HL-60 (cell line): ENCODE results near the gene OR2A42.
"Not testable (repeated sequence)": the region's sequence is repeated elsewhere in the genome, so short reads cannot be mapped to it uniquely, and the experiment has no call there.

Experiments
- DNase-seq, 2 experiments: peaks; one replicate each; pipeline ENCODE4 v3.0.0-alpha.2; 2010 to 2020; ENCODE audit warnings: low read depth in 1 of 2, low spot score in 1 of 2
- H3K27ac ChIP-seq: fragments of 250-450 bp; sonication (Bioruptor Pico); replicated peaks from 2 replicates; pipeline ENCODE4 v1.5.1; 2020; ENCODE audit warnings: mild to moderate bottlenecking, moderate library complexity
- H3K27me3 ChIP-seq: fragments of 250-450 bp; sonication (Bioruptor Pico); 2 replicates; pipeline ENCODE4 v1.5.1; 2021; ENCODE audit warnings: mild to moderate bottlenecking, moderate library complexity; ENCODE audit not compliant: insufficient read depth, poor library complexity, severe bottlenecking
- H3K4me3 ChIP-seq: replicated peaks from 2 replicates; pipeline ENCODE4 v1.5.1; 2011; ENCODE audit warnings: mild to moderate bottlenecking, control low read depth, low read length; ENCODE audit not compliant: insufficient read depth

OR2A42 gene

GRCh38 chr7:144219149-144219548 is 20.3 kb downstream of the OR2A42 start:
- H3K27me3 ChIP-seq, H3K4me3 ChIP-seq, DNase-seq: not testable (repeated sequence)

GRCh38 chr7:144218581-144218980 is 20.8 kb downstream of the OR2A42 start:
- not testable (repeated sequence) for H3K27ac ChIP-seq

More at GRCh38 chr7:144219149-144219548, 20.3 kb downstream of the OR2A42 start:
- not testable (repeated sequence) for H3K27ac ChIP-seq

DNA sequence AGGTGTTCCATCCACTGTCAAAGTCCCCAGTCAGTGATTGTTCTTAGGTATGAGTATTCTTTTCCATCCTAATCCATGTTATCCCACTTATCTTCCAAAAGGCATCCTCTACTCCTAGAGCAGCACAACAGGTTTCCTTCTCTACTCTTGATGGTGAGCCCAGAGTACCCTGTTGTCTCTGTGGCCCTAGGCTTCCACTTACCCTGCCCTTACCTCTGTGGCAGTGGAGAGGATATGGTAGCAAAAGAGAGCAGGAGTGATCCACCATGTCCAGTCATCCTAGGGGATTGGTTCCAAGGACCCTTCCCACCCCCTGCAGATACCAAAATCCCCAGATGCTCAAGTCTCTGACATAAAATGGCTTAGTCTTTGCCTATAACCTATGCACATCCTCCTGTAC is 22.2 kb downstream of the OR2A42 start:
- not testable (repeated sequence) for DNase-seq, H3K27me3 ChIP-seq, H3K27ac ChIP-seq, H3K4me3 ChIP-seq

More at GRCh38 chr7:144218581-144218980, 20.8 kb downstream of the OR2A42 start:
- not testable (repeated sequence) for DNase-seq, H3K27me3 ChIP-seq, H3K4me3 ChIP-seq

DNA sequence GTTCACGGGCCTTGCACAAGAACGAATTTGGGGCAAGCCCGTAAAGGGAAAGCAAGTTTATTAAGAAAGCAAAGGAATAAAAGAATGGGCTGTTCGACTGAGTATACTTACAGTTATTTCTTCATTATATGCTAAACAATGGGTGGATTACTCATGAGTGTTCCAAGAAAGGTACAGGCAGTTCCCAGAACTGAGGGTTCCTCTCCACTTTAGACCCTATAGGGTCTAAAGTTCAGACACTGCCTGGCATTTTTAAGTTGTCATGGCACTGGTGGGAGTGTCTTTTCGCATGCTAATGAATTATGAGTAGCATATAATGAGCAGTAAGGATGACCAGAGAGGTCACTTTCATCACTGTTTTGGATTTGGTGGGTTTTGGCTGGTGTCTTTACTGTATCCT is 34.1 kb downstream of the OR2A42 start:
- not testable (repeated sequence) for H3K27me3 ChIP-seq, H3K4me3 ChIP-seq, H3K27ac ChIP-seq, DNase-seq

DNA sequence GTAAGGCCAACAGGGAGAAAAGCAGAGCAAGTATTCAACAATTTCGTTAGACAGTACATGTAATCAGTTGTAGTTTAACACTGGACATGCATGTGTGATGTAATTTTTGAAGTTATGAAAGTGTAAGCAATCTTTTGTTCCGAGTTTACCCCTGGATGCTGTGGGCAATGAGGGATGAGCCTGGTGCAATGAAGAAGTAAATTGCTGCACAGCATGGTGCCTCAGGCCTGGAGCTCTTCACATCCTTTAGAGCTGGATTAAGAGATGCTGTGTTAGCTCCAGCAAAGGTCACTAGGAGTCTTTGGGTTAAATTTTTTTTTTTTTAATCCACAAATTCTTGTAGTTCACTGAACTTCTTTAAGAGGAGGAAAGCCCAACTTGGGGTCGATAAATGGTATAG is 36.3 kb downstream of the OR2A42 start:
- not testable (repeated sequence) for DNase-seq, H3K27me3 ChIP-seq, H3K27ac ChIP-seq

DNA sequence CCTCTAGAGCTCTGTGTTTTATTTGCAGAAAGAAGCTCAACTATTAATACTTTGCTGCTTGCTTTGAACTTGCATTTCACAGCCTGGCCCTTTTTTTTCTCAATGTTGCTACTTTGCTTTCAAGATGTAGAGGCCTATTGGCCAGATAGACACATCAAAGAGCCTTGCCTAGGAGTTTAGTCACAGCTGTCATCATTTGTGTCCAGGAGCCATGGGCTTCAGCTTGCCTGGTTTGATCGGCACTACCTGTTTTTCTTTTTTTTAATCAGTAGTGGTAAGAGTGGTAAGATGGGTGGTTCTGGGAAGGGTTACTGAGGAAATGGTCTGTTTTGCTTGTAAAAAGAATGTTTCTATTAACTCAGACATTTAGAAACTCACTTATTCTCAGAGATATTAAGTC is 37.4 kb downstream of the OR2A42 start:
- not testable (repeated sequence) for DNase-seq, H3K27me3 ChIP-seq, H3K27ac ChIP-seq, H3K4me3 ChIP-seq

More for the DNA sequence above, 36.3 kb downstream of the OR2A42 start:
- not testable (repeated sequence) for H3K4me3 ChIP-seq

GRCh38 chr7:144198934-144199333 is 40.5 kb downstream of the OR2A42 start:
- H3K27me3 ChIP-seq, H3K4me3 ChIP-seq, H3K27ac ChIP-seq, DNase-seq: not testable (repeated sequence)

DNA sequence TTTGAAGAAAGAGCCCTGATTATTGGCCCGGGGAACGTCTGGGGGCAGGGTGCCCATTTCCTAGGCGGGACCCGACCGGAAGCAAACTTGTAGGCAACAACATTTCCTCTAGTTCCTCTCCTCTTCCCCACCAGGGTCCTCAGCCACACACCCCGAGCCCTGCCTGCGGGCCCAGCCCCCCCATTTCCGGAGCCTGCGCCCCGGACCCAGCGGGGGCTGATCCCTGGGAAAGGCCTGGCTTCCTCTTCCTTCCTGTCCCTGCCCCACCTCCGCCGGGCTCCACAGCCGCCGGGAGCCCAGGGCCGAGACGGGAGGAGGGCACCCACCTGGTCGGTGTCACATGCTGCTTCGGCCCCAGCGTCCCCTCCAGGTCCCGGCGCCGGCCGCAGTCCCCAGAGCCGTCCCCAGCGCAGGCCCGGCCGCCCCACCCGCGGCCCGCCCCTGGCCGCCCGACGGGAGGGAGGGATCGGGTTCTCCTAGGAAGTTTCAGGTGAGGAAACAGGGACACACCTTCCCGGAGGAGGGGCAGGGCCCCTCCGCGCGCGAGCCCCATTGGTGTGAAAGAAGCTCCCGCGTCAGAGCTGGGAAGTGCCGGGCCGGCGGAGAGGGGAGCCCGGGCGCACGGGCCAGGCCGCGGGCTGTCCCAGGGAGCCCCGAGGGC is 44.1 kb downstream of the OR2A42 start, which contains the start of gene ARHGEF35:
Gene ARHGEF35, minus strand, starts transcription at position 622 of the 661 bp plus-strand sequence. CDS start 7,450 bp downstream, outside the sequence.
- H3K27me3 ChIP-seq, DNase-seq, H3K27ac ChIP-seq, H3K4me3 ChIP-seq: not testable (repeated sequence)

DNA sequence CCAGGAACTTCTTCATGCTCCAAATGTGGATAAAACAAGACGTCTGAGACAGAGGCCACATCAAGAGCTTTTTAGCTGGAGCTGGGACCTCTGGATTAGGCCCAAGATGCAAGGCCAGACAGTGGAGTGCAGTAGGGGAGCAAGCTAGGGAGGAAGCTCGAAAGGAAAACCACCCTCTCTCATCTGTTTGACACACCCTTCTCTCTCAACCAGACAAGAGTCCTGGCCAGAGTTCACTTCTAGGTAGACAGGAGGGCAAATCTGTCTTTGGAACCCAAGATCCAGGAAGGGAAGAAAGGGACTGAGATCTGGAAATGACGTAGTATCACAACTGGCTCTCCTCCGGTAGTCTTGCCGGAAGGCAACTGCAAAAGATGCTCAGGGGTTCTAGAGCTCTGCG is 45.0 kb downstream of the OR2A42 start:
- not testable (repeated sequence) for H3K4me3 ChIP-seq, H3K27ac ChIP-seq, DNase-seq, H3K27me3 ChIP-seq

DNA sequence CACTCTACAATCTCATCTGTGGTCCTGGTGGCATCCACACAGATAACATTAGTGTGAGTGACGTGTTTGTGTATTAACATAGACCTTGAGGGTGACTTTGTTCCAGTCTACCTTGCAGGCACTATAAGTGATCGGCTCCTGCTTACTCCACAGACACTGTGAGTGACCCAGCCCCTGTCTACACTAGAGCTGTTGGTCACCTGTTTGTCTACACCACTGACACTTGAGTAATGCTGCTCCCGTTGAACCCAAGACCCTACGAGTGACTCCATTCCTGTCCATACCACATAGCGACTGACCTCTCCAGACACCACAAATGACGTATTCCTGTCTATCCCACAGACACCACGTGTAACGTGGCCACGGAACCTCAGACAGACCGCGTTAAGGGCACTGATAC is 45.6 kb downstream of the OR2A42 start:
- not testable (repeated sequence) for H3K4me3 ChIP-seq, DNase-seq

GRCh38 chr7:144188578-144189171 is 50.7 kb downstream of the OR2A42 start:
- not testable (repeated sequence) for DNase-seq, H3K4me3 ChIP-seq, H3K27ac ChIP-seq, H3K27me3 ChIP-seq

More for the DNA sequence above, 45.6 kb downstream of the OR2A42 start:
- H3K27me3 ChIP-seq, H3K27ac ChIP-seq: not testable (repeated sequence)

DNA sequence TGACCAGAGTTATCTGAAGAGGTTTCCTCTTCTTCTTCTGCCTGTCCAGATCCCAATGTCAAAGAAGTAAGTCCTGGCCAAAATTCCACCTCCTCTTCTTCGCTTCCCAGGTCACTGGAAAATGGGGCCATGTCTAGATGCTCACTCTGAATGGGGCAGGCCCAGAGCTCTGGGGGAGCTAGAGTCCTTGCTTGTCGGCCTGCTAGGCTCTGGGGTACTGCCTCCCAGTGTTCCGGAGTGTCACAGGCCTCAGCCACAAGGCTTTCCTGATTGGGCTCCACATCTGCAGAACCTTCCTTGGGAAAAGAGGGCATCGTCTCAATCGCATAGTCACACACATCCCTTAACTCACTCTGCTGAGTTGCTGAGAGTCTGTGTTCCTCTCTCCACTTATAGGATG is 51.6 kb downstream of the OR2A42 start:
- DNase-seq, H3K27ac ChIP-seq, H3K4me3 ChIP-seq, H3K27me3 ChIP-seq: not testable (repeated sequence)

GRCh38 chr7:144183166-144183565 is 56.2 kb downstream of the OR2A42 start, which contains the start of gene CTAGE4:
TSS of gene CTAGE4 (plus strand) at chr7:144183466. CDS start at chr7:144183504, 38 bp downstream.
- H3K27ac ChIP-seq, H3K4me3 ChIP-seq, H3K27me3 ChIP-seq, DNase-seq: not testable (repeated sequence)

DNA sequence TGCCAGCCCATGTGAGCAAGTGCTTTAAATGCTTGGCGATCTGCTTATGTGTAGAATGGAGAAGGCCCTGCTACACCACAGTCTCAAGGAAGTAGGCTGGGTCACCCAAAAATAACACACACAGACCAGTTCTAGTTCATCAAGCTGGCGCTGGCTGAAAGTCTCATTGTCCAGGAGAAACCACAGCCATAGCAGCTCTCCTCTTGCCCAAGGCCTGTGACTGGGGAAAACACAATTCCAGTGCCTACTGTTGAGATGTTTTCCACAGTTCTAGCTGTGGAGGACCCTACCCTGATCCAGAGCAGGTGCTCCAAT is 60.3 kb downstream of the OR2A42 start:
- not testable (repeated sequence) for DNase-seq, H3K27me3 ChIP-seq

GRCh38 chr7:144178380-144179164 is 60.8 kb downstream of the OR2A42 start:
- H3K27ac ChIP-seq, H3K4me3 ChIP-seq, H3K27me3 ChIP-seq: not testable (repeated sequence)
- DNase-seq, result peak in 1 of 2 experiments; percentile 14

More for the DNA sequence above, 60.3 kb downstream of the OR2A42 start:
- H3K27ac ChIP-seq, H3K4me3 ChIP-seq: not testable (repeated sequence)
